SU-DHL-6 (cell line): Measurements from ENCODE around the gene ADGRD1.

Experiments
- H2AFZ ChIP-seq: fragments of 200-600 bp; sonication (generic); 2 replicates; pipeline ENCODE4 v1.6.1; 2014; ENCODE audit warnings: low read depth, mild to moderate bottlenecking, moderate library complexity, mixed read lengths, antibody characterized with exemption, low read length; ENCODE audit not compliant: severe bottlenecking
- H3F3A ChIP-seq: fragments of 200-600 bp; shearing (Covaris generic); 2 replicates; pipeline ENCODE4 v1.6.0; 2016; ENCODE audit warnings: antibody characterized with exemption, mild to moderate bottlenecking; ENCODE audit not compliant: insufficient read depth
- H3K27ac ChIP-seq: fragments of 200-600 bp; sonication (generic); 2 replicates; pipeline ENCODE4 v1.5.1; 2016; ENCODE audit warnings: low read depth, mild to moderate bottlenecking, low read length, moderate library complexity, mixed read lengths
- H3K27me3 ChIP-seq: fragments of 200-600 bp; sonication (generic), shearing (Covaris generic); 2 replicates; pipeline ENCODE4 v1.6.0; 2014; ENCODE audit warnings: mild to moderate bottlenecking, low read length
- H3K36me3 ChIP-seq: fragments of 200-600 bp; sonication (generic); 2 replicates; pipeline ENCODE4 v1.6.1; 2014; ENCODE audit warnings: mild to moderate bottlenecking, low read length, mixed read lengths
- H3K4me2 ChIP-seq: fragments of 300-600, 200-600 bp; shearing (Covaris generic), sonication (generic); 2 replicates; pipeline ENCODE4 v1.6.0; 2014; ENCODE audit warnings: low read length, low read depth, mild to moderate bottlenecking; ENCODE audit not compliant: poor library complexity, severe bottlenecking
- H3K4me3 ChIP-seq: fragments of 200-600 bp; sonication (generic); 2 replicates; pipeline ENCODE4 v1.5.1; 2014; ENCODE audit warnings: antibody characterized with exemption, low read length, mild to moderate bottlenecking, mixed read lengths; ENCODE audit not compliant: insufficient read depth, poor library complexity, severe bottlenecking
- H3K79me2 ChIP-seq: fragments of 200-600 bp; sonication (generic); 2 replicates; pipeline ENCODE4 v1.6.1; 2014; ENCODE audit warnings: mild to moderate bottlenecking, low read length, moderate library complexity; ENCODE audit not compliant: insufficient read depth
- H3K9ac ChIP-seq: fragments of 200-600 bp; sonication (generic); 2 replicates; pipeline ENCODE4 v1.7.0; 2014; ENCODE audit warnings: mild to moderate bottlenecking, low read length
- H3K9me2 ChIP-seq: fragments of 200-600 bp; sonication (generic); replicated peaks from 2 replicates; pipeline ENCODE4 v1.6.1; 2014; ENCODE audit warnings: low read length; ENCODE audit not compliant: insufficient read depth
- H3K9me3 ChIP-seq: fragments of 200-600 bp; sonication (generic); 2 replicates; pipeline ENCODE4 v1.6.1; 2014; ENCODE audit warnings: low read length, mixed read lengths; ENCODE audit not compliant: insufficient read depth
- H4K20me1 ChIP-seq: fragments of 200-600 bp; sonication (generic); 2 replicates; pipeline ENCODE4 v1.6.1; 2014; ENCODE audit warnings: low read depth, mild to moderate bottlenecking, antibody characterized with exemption, low read length, moderate library complexity, mixed read lengths
- EZH2phosphoT487 ChIP-seq: fragments of 200-600 bp; sonication (generic), shearing (Covaris generic); conservative IDR thresholded peaks from 2 replicates; pipeline ENCODE4 v1.6.1; 2018; ENCODE audit warnings: mild to moderate bottlenecking, antibody characterized with exemption, low read length, moderate library complexity, mixed read lengths
- TF ChIP-seq, protein P1 (sequence below): fragments of 200-600 bp; sonication (generic); IDR thresholded peaks from one replicate; pipeline ENCODE4 v1.5.1; 2017; ENCODE audit warnings: antibody characterized with exemption, mild to moderate bottlenecking, low read length, moderate library complexity; ENCODE audit not compliant: insufficient read depth, poor library complexity, severe bottlenecking

Gene ADGRD1

DNA sequence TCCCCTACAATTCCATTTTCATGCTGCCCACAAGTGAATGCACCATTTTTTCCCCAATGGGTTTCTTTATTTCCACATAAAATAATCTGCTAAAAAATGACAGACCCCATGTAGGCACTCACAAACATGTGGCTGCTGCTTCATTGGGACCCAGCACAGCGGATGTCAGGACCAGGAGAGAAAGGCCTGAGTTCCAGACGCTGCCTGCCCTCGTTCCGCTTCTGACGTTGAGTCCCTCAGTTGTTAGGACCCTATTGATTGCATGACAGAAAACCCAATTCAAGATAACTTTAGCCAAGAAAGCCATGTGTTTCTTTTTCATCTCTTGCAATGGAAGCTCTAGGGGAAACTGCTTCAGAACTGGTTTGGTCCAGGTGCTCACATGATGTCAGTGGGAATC, 34.6 kb downstream of the ADGRD1 start:
- H3K9ac ChIP-seq = no peak overlapping the region
- no peaks in the 10 kb centered on the region for H4K20me1 ChIP-seq
- H3K79me2 ChIP-seq = no peaks in the 10 kb centered on the region
- no peak overlapping the region for H3K4me3 ChIP-seq
- no peaks in the 10 kb centered on the region for H3K9me2 ChIP-seq
- no peak overlapping the region for H2AFZ ChIP-seq
- H3F3A ChIP-seq = peaks cover 18% of the 10 kb centered on the region
- H3K27me3 ChIP-seq = no peaks in the 10 kb centered on the region
- H3K4me2 ChIP-seq = no peak overlapping the region
- H3K27ac ChIP-seq = no peak overlapping the region
- H3K9me3 ChIP-seq = no peaks in the 10 kb centered on the region
- H3K36me3 ChIP-seq = no peaks in the 10 kb centered on the region
- TF ChIP-seq, protein P1, sequence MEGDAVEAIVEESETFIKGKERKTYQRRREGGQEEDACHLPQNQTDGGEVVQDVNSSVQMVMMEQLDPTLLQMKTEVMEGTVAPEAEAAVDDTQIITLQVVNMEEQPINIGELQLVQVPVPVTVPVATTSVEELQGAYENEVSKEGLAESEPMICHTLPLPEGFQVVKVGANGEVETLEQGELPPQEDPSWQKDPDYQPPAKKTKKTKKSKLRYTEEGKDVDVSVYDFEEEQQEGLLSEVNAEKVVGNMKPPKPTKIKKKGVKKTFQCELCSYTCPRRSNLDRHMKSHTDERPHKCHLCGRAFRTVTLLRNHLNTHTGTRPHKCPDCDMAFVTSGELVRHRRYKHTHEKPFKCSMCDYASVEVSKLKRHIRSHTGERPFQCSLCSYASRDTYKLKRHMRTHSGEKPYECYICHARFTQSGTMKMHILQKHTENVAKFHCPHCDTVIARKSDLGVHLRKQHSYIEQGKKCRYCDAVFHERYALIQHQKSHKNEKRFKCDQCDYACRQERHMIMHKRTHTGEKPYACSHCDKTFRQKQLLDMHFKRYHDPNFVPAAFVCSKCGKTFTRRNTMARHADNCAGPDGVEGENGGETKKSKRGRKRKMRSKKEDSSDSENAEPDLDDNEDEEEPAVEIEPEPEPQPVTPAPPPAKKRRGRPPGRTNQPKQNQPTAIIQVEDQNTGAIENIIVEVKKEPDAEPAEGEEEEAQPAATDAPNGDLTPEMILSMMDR = no peak
- TF ChIP-seq EZH2phosphoT487 = no peak

DNA sequence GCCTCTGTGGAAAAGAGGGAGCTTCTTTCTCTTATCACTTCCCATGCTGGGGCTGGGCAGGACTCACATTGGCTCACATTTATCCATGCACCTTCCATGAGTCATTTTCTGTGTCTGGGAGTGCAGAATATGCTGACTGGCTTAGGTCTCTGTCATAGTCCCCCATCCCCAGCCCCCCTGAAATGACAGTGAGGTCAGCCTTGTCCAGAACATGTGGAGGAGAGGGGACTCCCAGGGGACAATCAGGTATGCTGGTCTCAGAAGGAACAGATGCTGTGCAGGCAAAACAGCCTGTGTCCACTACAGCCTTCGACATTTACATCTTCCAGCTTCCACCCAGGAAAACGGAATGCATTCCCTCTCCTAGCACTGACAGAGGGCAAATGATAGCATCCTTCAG, 35.0 kb downstream of the ADGRD1 start:
- TF ChIP-seq EZH2phosphoT487 = no peak
- TF ChIP-seq, protein P1 = no peak
- H3K79me2 ChIP-seq = no peaks in the 10 kb centered on the region
- no peak overlapping the region for H3K4me2 ChIP-seq
- H3K9me3 ChIP-seq = no peaks in the 10 kb centered on the region
- H3K9me2 ChIP-seq = no peaks in the 10 kb centered on the region
- H2AFZ ChIP-seq = no peak overlapping the region
- no peak overlapping the region; the same call in 1 of the 2 replicates for H3K9ac ChIP-seq
- peaks cover 15% of the 10 kb centered on the region for H3F3A ChIP-seq
- no peaks in the 10 kb centered on the region for H4K20me1 ChIP-seq
- H3K27ac ChIP-seq = no peak overlapping the region
- H3K27me3 ChIP-seq = no peaks in the 10 kb centered on the region
- no peaks in the 10 kb centered on the region for H3K36me3 ChIP-seq
- no peak overlapping the region for H3K4me3 ChIP-seq

DNA sequence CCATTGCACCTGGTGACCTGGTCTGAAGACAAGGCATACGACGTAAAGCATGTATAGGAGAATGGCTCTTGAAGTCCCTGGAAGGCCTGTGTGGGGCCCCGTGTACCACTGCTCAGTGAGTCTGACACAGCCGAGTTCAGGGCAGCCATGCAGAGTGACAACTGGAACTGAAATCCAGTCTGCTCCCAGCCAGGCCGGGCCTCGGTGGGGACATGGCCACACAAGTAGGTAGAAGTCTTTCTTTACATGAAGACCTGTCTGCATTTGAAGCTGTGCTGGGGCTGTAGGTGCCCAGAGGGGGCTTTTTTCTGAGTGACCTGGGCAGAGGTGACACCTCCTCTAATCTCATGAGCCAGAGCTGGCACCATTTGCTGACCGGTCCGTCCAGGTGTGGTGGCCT, 35.7 kb downstream of the ADGRD1 start:
- H3K9me2 ChIP-seq = no peaks in the 10 kb centered on the region
- no peak overlapping the region for H2AFZ ChIP-seq
- H3K27ac ChIP-seq = no peak overlapping the region
- peaks cover 15% of the 10 kb centered on the region for H3F3A ChIP-seq
- no peak overlapping the region for H3K4me2 ChIP-seq
- no peak overlapping the region for H3K9ac ChIP-seq
- no peaks in the 10 kb centered on the region for H3K79me2 ChIP-seq
- no peaks in the 10 kb centered on the region for H4K20me1 ChIP-seq
- H3K27me3 ChIP-seq = no peaks in the 10 kb centered on the region
- H3K4me3 ChIP-seq = no peak overlapping the region
- TF ChIP-seq, protein P1 = no peak
- no peak for TF ChIP-seq EZH2phosphoT487
- no peaks in the 10 kb centered on the region for H3K9me3 ChIP-seq
- H3K36me3 ChIP-seq = no peaks in the 10 kb centered on the region
